ENCODE data around the gene SEC23B.

GRCh38 chr20:18514127-18514526 lies 6.4 kb downstream of the SEC23B start:
- TF ChIP-seq CTCF (IDR thresholded peaks at IDR 0.05) (no peak), FOXJ3 (CRISPR knock-in tag; IDR thresholded peaks at IDR 0.05) (no peak), JUND (IDR thresholded peaks at IDR 0.05) (no peak), RCOR1 (IDR thresholded peaks at IDR 0.05; ENCODE audit: low read length) (no peak), PBX3 (IDR thresholded peaks at IDR 0.05) (no peak)

All from SK-N-SH (cell line).